IPS-18c (cell line): Measurements from ENCODE around the gene PXK.

ENCODE experiments used
- H3K4me3 ChIP-seq: 2 replicates; pipeline ENCODE4 v1.7.0; 2013; ENCODE audit warnings: low read depth, mild to moderate bottlenecking, low read length, moderate library complexity; ENCODE audit not compliant: insufficient read depth
- H3K9me3 ChIP-seq: one replicate; pipeline ENCODE4 v1.6.1; 2013; ENCODE audit warnings: mild to moderate bottlenecking, low read length, moderate library complexity; ENCODE audit not compliant: control insufficient read depth, insufficient read depth

PXK gene

GRCh38 chr3:58387650-58388546 is 55.2 kb downstream of the PXK start:
- Histone ChIP-seq H3K4me3 (no peak overlapping the region), H3K9me3 (no peaks in the 10 kb centered on the region)

- H3K4me3 ChIP-seq, result no peak overlapping the region
- H3K9me3 ChIP-seq, result no peaks in the 10 kb centered on the region
Observed at GRCh38 chr3:58388550-58389091, 55.9 kb downstream of the PXK start.

GRCh38 chr3:58391156-58391865 is 58.6 kb downstream of the PXK start:
- no peaks in the 10 kb centered on the region for H3K9me3 ChIP-seq
- no peak overlapping the region for H3K4me3 ChIP-seq

- Histone ChIP-seq H3K9me3 (no peaks in the 10 kb centered on the region), H3K4me3 (no peak overlapping the region)
Observed at GRCh38 chr3:58392181-58392580, 59.5 kb downstream of the PXK start.

GRCh38 chr3:58394339-58394738 is 61.6 kb downstream of the PXK start:
- Histone ChIP-seq H3K4me3 (no peak overlapping the region), H3K9me3 (no peaks in the 10 kb centered on the region)

- H3K9me3 ChIP-seq, result no peaks in the 10 kb centered on the region
- H3K4me3 ChIP-seq, result no peak overlapping the region
Observed at GRCh38 chr3:58398669-58399333, 66.1 kb downstream of the PXK start.

GRCh38 chr3:58403513-58404109 is 70.9 kb downstream of the PXK start:
- Histone ChIP-seq H3K4me3 (no peak overlapping the region), H3K9me3 (no peaks in the 10 kb centered on the region)

GRCh38 chr3:58404396-58404795 is 71.7 kb downstream of the PXK start:
- Histone ChIP-seq H3K9me3 (no peaks in the 10 kb centered on the region), H3K4me3 (no peak overlapping the region)

- Histone ChIP-seq H3K4me3 (no peak overlapping the region), H3K9me3 (no peaks in the 10 kb centered on the region)
Observed at GRCh38 chr3:58408906-58409305, 76.2 kb downstream of the PXK start.

- H3K4me3 ChIP-seq, result no peak overlapping the region
- H3K9me3 ChIP-seq, result no peaks in the 10 kb centered on the region
Observed at GRCh38 chr3:58409663-58410062, 77.0 kb downstream of the PXK start.

GRCh38 chr3:58411036-58411435 is 78.3 kb downstream of the PXK start:
- Histone ChIP-seq H3K4me3 (no peak overlapping the region), H3K9me3 (no peaks in the 10 kb centered on the region)

GRCh38 chr3:58411851-58412830 is 79.4 kb downstream of the PXK start:
- H3K9me3 ChIP-seq, result no peaks in the 10 kb centered on the region
- no peak overlapping the region for H3K4me3 ChIP-seq

- no peaks in the 10 kb centered on the region for H3K9me3 ChIP-seq
- no peak overlapping the region for H3K4me3 ChIP-seq
Observed at GRCh38 chr3:58414538-58415197, 82.0 kb downstream of the PXK start.

GRCh38 chr3:58416191-58416590 is 83.5 kb downstream of the PXK start:
- H3K4me3 ChIP-seq, result no peak overlapping the region
- H3K9me3 ChIP-seq, result no peaks in the 10 kb centered on the region

GRCh38 chr3:58417075-58417474 is 84.4 kb downstream of the PXK start:
- Histone ChIP-seq H3K9me3 (no peaks in the 10 kb centered on the region), H3K4me3 (no peak overlapping the region)

GRCh38 chr3:58418227-58418626 is 85.5 kb downstream of the PXK start:
- Histone ChIP-seq H3K9me3 (no peaks in the 10 kb centered on the region), H3K4me3 (no peak overlapping the region)
